ENCODE results near the gene ITIH2. TPM values are rescaled to one million over a fixed set of nuclear protein-coding genes. Genes with fewer than 3 reads are reported as not detected.
A peak's percentile ranks its signal among the peaks of the same experiment; 100 is the strongest.
"Not testable (repeated sequence)": the region's sequence is repeated elsewhere in the genome, so short reads cannot be mapped to it uniquely, and the experiment has no call there.

The ITIH2 gene
- total RNA-seq, 1 experiment from 2014 or later: not detected

GRCh38 chr10:7687228-7687907 is 15.7 kb upstream of the ITIH2 start:
- Histone ChIP-seq H3K27ac (ENCODE audit: low read length) (no peak overlapping the region), H3K36me3 (ENCODE audit: low read depth, low read length) (no peaks in the 10 kb centered on the region; the same call in 1 of the 2 replicates), H3K9me2 (replicated peaks; ENCODE audit: low read length) (no peaks in the 10 kb centered on the region), H3K27me3 (ENCODE audit: low read length) (no peaks in the 10 kb centered on the region), H3K4me1 (ENCODE audit: insufficient read depth, low read length) (no peaks in the 10 kb centered on the region), H2AFZ (ENCODE audit: low read length) (no peak overlapping the region), H3K9me3 (ENCODE audit: low read length) (no peaks in the 10 kb centered on the region), H3K9ac (ENCODE audit: low read length) (no peak overlapping the region), H3K79me2 (ENCODE audit: low read length) (no peaks in the 10 kb centered on the region), H4K20me1 (ENCODE audit: low read length) (no peaks in the 10 kb centered on the region), H3K4me2 (ENCODE audit: low read length) (no peak overlapping the region), H3K4me3 (ENCODE audit: low read length) (no peak overlapping the region), H3F3A (ENCODE audit: low read length, unreplicated experiment) (no peaks in the 10 kb centered on the region)
- POLR2A ChIA-PET (ENCODE audit: unreplicated experiment): no interaction called here
- peak; percentile 74 for DNase-seq
- intact Hi-C loops (cut with micrococcal nuclease): loop anchor here (1.0 to 10.0 kb wide), 2 partner anchors 162 to 1617 kb away; no protein-coding TSS in a partner anchor
- peak; percentile 90 for ATAC-seq
- no TSS peak for BruUV-seq (replicated peaks)
- CTCF ChIA-PET: interaction anchor here (0.6 to 1.1 kb wide), 5 partner anchors 155 to 1609 kb away, joined by 3 to 56 read pairs (median 3); no protein-coding TSS in a partner anchor
- TF ChIP-seq CTCF (conservative IDR thresholded peaks at IDR 0.05; ENCODE audit: low read depth, low read length) (peak; percentile 79), EZH2phosphoT487 (IDR thresholded peaks at IDR 0.05; ENCODE audit: borderline replicate concordance, low read length) (no peak), EZH2 (IDR thresholded peaks at IDR 0.05; ENCODE audit: low read length, unreplicated experiment) (no peak)

- Histone ChIP-seq H3K9ac (ENCODE audit: low read length) (no peak overlapping the region), H3K27me3 (ENCODE audit: low read length) (no peaks in the 10 kb centered on the region), H3K4me3 (ENCODE audit: low read length) (no peak overlapping the region), H3K9me3 (ENCODE audit: low read length) (no peaks in the 10 kb centered on the region), H3F3A (ENCODE audit: low read length, unreplicated experiment) (no peaks in the 10 kb centered on the region), H3K27ac (ENCODE audit: low read length) (no peak overlapping the region), H3K4me1 (ENCODE audit: insufficient read depth, low read length) (no peaks in the 10 kb centered on the region), H4K20me1 (ENCODE audit: low read length) (no peaks in the 10 kb centered on the region), H3K36me3 (ENCODE audit: low read depth, low read length) (no peaks in the 10 kb centered on the region; the same call in 1 of the 2 replicates), H2AFZ (ENCODE audit: low read length) (no peak overlapping the region), H3K4me2 (ENCODE audit: low read length) (no peak overlapping the region), H3K79me2 (ENCODE audit: low read length) (no peaks in the 10 kb centered on the region), H3K9me2 (replicated peaks; ENCODE audit: low read length) (no peaks in the 10 kb centered on the region)
- DNase-seq (no peak), ATAC-seq (no peak)
- POLR2A ChIA-PET (ENCODE audit: unreplicated experiment): no interaction called here
- CTCF ChIA-PET: interaction anchor here (0.8 kb wide), 1 partner anchor 164 kb away, joined by 5 read pairs; no protein-coding TSS in a partner anchor
- intact Hi-C loops (cut with micrococcal nuclease): loop anchor here (10.0 kb wide), 1 partner anchor 1615 kb away; no protein-coding TSS in a partner anchor
- TF ChIP-seq EZH2 (IDR thresholded peaks at IDR 0.05; ENCODE audit: low read length, unreplicated experiment) (no peak), EZH2phosphoT487 (IDR thresholded peaks at IDR 0.05; ENCODE audit: borderline replicate concordance, low read length) (no peak)
- no TSS peak for BruUV-seq (replicated peaks)
Observed at GRCh38 chr10:7689591-7689990, 13.5 kb upstream of the ITIH2 start.

- H3K27me3 ChIP-seq (ENCODE audit: low read length); H3K4me2 ChIP-seq (ENCODE audit: low read length): not testable (repeated sequence)
Observed at GRCh38 chr10:7690885-7691597, 12.1 kb upstream of the ITIH2 start.

GRCh38 chr10:7692368-7692767 is 10.7 kb upstream of the ITIH2 start:
- H3K4me3 ChIP-seq (ENCODE audit: low read length); H3K27ac ChIP-seq (ENCODE audit: low read length); ATAC-seq; H3K4me1 ChIP-seq (ENCODE audit: insufficient read depth, low read length); CTCF ChIA-PET; H3K4me2 ChIP-seq (ENCODE audit: low read length); BruUV-seq (replicated peaks); H3K9ac ChIP-seq (ENCODE audit: low read length); H3K27me3 ChIP-seq (ENCODE audit: low read length); POLR2A ChIA-PET (ENCODE audit: unreplicated experiment); H2AFZ ChIP-seq (ENCODE audit: low read length); H3K9me3 ChIP-seq (ENCODE audit: low read length); DNase-seq; H3K79me2 ChIP-seq (ENCODE audit: low read length); H3F3A ChIP-seq (ENCODE audit: low read length, unreplicated experiment); H3K36me3 ChIP-seq (ENCODE audit: low read depth, low read length); H3K9me2 ChIP-seq (replicated peaks; ENCODE audit: low read length); intact Hi-C loops (cut with micrococcal nuclease); H4K20me1 ChIP-seq (ENCODE audit: low read length): not testable (repeated sequence)

More at GRCh38 chr10:7690885-7691597, 12.1 kb upstream of the ITIH2 start:
- CTCF ChIA-PET; H3K9me2 ChIP-seq (replicated peaks; ENCODE audit: low read length); H3K27ac ChIP-seq (ENCODE audit: low read length); intact Hi-C loops (cut with micrococcal nuclease); H4K20me1 ChIP-seq (ENCODE audit: low read length); H3K9me3 ChIP-seq (ENCODE audit: low read length); H3K36me3 ChIP-seq (ENCODE audit: low read depth, low read length); H2AFZ ChIP-seq (ENCODE audit: low read length); BruUV-seq (replicated peaks); H3K4me3 ChIP-seq (ENCODE audit: low read length); H3K4me1 ChIP-seq (ENCODE audit: insufficient read depth, low read length); POLR2A ChIA-PET (ENCODE audit: unreplicated experiment); H3K9ac ChIP-seq (ENCODE audit: low read length); ATAC-seq; H3K79me2 ChIP-seq (ENCODE audit: low read length); H3F3A ChIP-seq (ENCODE audit: low read length, unreplicated experiment); DNase-seq: not testable (repeated sequence)

- H3K4me2 ChIP-seq (ENCODE audit: low read length); H3K79me2 ChIP-seq (ENCODE audit: low read length); H3K36me3 ChIP-seq (ENCODE audit: low read depth, low read length); ATAC-seq; CTCF ChIA-PET; intact Hi-C loops (cut with micrococcal nuclease); BruUV-seq (replicated peaks); DNase-seq; H3K27me3 ChIP-seq (ENCODE audit: low read length); H3K27ac ChIP-seq (ENCODE audit: low read length); H3K4me1 ChIP-seq (ENCODE audit: insufficient read depth, low read length); H3K9me2 ChIP-seq (replicated peaks; ENCODE audit: low read length); H4K20me1 ChIP-seq (ENCODE audit: low read length); H2AFZ ChIP-seq (ENCODE audit: low read length); POLR2A ChIA-PET (ENCODE audit: unreplicated experiment); H3F3A ChIP-seq (ENCODE audit: low read length, unreplicated experiment); H3K4me3 ChIP-seq (ENCODE audit: low read length); H3K9me3 ChIP-seq (ENCODE audit: low read length); H3K9ac ChIP-seq (ENCODE audit: low read length): not testable (repeated sequence)
Observed at GRCh38 chr10:7693194-7693593, 9.9 kb upstream of the ITIH2 start.

Measured in PC-3 (cell line).